GM19452 (cell line): ENCODE results near the gene PPRC1.

ENCODE experiments used
- ATAC-seq: cut with Tn5 transposase; IDR thresholded peaks from one replicate; pipeline ENCODE4 v1.9.1; 2021; ENCODE audit not compliant: unreplicated experiment

PPRC1 gene

DNA sequence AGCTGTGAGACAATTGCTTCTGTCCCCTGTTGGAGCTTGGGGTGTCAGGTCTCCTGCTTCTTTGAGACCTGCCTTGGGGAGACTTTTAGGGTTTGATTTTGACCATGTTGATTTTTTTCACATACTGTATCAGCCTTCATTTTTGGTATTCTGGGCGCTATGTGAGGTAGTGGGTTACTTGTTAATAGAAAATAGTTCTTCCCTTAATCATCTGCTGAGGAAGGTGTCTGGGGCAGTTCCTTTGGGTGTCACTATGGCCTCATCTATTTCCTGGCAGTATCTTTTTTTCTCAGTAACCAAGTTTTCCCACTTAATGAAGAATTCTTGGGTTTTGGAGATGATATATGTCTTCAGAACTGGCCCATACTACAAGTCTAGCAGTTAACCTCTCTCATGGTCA, 14.7 kb downstream of the PPRC1 start:
- ATAC-seq = no peak

DNA sequence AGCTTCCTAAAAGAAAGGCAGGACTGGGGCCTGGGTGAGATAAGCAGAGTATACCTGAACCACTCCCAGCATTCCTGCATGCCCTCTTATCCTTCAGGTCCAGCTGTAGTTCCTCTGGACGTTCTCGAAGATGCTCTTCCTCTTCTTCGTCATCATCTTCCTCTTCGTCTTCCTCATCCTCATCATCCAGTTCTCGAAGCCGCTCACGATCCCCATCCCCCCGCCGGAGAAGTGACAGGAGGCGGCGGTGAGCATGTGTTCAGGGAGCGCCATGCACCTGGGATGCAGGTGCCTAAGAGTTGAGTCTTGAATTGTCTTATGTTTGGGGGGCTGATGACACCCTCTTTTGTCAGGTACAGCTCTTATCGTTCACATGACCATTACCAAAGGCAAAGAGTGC, 15.4 kb downstream of the PPRC1 start:
- no peak for ATAC-seq

DNA sequence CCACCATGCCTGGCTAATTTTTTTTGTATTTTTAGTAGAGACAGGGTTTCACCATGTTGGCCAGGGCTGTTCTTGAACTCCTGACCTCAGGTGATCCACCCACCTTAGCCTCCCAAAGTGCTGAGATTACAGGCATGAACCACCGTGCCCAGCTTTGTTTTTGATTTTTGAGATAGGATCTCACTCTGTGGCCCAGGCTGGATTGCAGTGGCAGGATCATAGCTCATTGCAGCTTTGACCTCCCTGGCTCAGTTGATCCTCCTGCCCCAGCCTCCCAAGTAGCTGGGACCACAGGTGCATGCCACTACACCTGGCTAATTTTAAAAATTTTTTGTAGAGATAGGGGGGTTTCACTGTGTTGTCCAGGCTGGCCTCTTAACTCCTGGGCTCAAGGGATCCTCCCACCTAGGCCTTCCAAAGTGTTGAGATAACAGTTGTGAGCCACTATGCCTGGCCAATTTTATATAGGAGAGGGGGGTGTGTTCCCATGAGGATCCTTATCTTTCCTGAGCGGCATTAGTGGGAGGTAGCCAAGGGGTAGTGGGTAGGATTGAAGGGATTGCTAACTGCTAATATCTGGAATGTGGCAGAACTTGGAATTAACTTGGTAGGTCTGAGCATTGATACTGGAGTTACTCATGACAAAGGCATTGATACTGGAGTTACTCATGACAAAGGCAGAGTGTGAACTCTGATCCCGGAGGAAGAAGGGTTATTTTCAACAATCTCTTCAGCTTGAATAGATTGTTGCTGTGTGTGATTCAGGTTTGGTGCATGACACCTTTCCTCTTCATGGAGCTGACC, 18.3 kb downstream of the PPRC1 start:
- no peak for ATAC-seq

- peak; percentile 93 for ATAC-seq
These were observed 19.1 kb downstream of the PPRC1 start, which contains the start of gene NOLC1 for GRCh38 chr10:102151774-102152544. TSS of gene NOLC1 (plus strand) at chr10:102152389. CDS start at chr10:102152411, 22 bp downstream.

- peak; percentile 22 for ATAC-seq
These were observed 19.7 kb downstream of the PPRC1 start for GRCh38 chr10:102152545-102152890.

DNA sequence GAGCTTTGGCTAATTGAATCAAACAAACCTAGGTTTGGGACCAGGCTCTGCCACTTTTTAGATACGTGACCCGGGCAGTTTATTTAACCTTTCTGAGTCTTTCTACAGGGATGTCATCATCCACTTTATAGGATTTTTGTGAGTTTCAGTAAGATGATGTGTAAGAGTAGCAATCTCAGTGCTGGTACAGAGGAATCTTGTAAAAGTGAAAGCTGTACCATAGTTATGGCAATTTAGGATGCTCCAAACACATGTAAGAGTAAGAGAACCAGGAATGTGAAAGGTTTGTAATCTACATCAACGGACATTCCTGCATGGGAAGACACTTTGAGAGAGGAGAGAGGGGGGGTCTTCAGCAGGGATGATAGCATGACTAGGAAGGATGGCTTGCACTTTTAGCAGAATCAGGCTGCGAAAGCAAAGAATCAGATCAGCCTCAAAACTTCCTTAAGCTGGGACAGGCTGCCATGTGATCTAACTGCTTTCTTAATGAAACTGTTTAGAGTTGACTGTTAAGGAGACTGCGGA, 20.3 kb downstream of the PPRC1 start:
- ATAC-seq = no peak

- ATAC-seq = no peak
These were observed 21.8 kb downstream of the PPRC1 start for GRCh38 chr10:102154466-102155116.

DNA sequence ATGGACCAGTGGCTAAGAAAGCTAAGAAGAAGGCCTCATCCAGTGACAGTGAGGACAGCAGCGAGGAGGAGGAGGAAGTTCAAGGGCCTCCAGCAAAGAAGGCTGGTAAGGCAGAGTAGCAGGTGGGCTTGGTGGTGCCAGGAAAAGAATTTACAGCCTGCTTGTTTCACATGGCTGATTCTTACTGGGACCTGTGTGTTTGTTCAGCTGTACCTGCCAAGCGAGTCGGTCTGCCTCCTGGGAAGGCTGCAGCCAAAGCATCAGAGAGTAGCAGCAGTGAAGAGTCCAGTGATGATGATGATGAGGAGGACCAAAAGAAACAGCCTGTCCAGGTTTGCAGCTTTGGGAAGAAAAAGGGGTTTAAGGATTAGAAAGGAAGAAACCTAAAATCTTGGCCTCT, 24.4 kb downstream of the PPRC1 start:
- ATAC-seq = no peak

GRCh38 chr10:102159051-102159597, 26.3 kb downstream of the PPRC1 start:
- ATAC-seq = no peak

DNA sequence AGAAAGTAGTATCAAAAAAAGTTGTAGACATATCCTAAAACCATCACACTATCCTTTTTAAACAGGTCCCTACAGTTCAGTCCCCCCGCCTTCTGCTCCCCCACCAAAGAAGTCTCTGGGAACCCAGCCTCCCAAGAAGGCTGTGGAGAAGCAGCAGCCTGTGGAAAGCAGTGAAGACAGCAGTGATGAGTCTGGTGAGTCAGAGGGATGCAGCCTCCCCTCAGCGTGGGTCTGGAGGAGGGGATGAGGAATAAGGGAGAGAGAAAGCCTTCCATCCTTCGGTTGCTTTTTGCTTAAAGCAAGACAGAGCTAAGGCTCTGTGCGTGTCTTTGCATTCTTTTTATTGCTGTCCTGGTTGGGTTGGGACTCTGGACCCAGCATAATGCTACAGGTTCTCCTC, 27.0 kb downstream of the PPRC1 start:
- ATAC-seq = no peak

DNA sequence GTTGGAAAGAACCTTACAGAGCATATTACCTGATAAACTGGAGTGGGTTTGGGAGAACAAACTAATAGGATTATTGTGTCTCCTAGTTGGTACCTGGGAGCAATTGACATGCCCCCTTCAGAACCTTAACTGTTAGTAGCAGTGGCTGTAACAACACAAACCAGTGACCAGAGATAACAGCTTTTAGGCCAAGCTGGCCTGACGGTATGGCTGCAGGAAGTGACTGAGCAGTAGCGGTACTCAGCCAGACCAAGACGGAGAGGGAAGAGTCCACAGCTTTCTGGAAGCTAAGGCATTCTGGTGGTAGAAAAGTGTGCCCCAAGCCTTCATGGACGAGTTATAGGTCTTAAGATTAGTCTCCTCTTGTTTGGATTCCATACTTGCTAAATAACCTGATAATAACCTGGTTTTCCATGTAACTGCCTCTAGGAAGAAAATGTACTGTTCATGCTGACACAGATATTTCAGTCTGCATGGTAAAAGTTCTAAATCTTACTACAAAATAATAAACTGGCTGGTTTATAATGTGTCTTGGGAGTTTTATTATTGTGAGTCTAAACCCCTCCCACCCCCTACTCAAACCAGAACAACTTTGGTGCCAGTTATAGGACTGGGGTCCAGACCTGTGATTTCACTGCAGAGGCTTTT, 30.6 kb downstream of the PPRC1 start:
- ATAC-seq = no peak

- ATAC-seq = no peak
These were observed 35.0 kb downstream of the PPRC1 start for GRCh38 chr10:102167861-102168260.

DNA sequence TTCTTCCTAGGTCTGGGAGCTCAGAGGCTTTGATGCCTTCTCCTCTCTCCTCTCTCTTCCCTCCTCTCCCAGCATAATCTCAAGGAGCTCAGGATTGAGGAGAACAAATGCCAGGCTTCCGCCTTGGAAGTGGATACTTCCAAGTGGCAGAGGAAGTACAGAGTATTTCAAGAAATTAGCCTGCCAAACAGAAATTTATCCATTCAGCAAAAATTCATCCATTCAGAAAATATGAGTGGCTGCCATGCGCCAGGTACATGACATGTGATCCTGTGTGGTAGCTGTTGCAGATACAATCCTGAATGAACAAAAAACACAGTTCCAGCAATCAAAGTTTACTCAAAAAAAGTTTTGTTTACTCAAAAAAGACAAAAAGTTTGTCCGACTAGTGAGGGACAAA, 37.8 kb downstream of the PPRC1 start:
- ATAC-seq = no peak

GRCh38 chr10:102172288-102172687, 39.4 kb downstream of the PPRC1 start:
- ATAC-seq = no peak

DNA sequence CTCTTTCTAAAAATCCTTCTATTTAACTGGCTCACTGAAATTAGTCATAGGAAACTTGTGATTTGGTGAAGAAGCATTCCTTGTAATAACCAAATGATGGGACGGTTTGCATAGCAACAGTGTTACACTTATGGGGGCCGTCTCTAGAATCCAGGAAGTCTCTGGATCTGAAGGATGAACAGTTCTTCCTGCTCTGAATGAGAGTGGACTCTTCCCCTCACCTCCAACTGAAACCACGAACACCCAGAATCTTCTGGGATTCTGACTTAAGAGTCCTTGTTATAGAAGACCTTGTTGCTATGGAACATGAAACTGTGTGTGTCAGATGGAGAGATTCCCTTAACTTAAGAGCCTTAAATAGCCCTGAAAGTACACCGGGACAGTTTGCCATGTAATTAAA, 42.6 kb downstream of the PPRC1 start:
- ATAC-seq = no peak

DNA sequence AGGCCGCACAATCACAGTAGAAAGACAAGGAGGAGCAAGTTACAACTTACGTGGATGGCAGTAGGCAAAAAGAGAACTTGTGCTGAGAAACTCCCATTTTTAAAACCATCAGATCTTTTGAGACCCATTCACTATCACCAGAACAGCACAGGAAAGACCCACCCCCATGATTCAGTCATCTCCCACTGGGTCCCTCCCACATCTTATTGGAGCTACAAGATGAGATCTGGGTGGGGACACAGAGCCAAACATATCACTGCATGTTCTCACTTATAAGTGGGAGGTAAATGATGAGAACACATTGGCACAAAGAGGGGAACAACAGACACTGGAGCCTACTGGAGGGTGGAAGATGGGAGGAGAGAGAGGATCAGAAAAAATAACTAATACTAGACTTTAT, 51.8 kb downstream of the PPRC1 start:
- ATAC-seq = no peak

- ATAC-seq = no peak
These were observed 52.4 kb downstream of the PPRC1 start for GRCh38 chr10:102185272-102185671.

- ATAC-seq = no peak
These were observed 53.1 kb downstream of the PPRC1 start for GRCh38 chr10:102185811-102186527.

DNA sequence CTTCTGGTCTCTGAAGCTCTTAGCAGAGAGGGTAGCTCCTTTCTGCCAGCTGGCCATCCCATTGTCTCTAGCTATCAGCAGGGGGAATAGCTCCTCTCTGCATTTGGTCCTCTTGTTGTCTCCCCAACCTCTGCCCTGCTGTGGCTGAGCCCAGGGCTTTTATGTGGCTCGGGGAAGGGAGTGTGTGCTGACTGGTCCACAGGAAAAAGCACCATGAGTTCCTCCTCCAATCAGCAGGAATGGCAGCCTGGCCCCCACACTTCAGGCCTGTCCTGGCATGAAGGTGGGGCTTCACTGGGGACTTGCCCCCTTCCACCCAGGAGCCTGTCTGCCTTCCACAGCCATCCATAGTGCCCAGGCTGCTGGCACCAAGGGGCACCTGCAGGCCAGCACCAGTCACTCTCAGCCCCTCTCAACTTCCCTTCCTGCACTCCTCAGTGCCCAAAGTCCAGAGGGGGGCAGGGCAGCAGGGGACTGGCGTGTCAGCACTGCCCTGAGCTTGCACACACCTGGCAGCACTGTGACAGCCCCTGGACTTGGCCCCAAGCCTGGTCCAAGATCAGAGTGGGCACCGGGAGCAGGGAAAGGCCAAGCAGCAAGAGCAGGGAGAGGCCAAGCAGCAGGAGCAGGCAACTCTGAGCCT, 55.6 kb downstream of the PPRC1 start:
- ATAC-seq = no peak
